GM12878 (cell line): ENCODE results near the gene ESR2. TPM values are rescaled to one million over a fixed set of nuclear protein-coding genes. Genes with fewer than 3 reads are reported as not detected.

ENCODE experiments used
- CEBPB ChIP-seq, 2 experiments: fragments of 150-350 bp in 1 of 2; IDR thresholded peaks; 2 replicates each; pipeline ENCODE4 v1.6.1; 2012 to 2014; ENCODE audit warnings: low read depth in 2 of 2, low read length in 2 of 2, borderline replicate concordance in 1 of 2, inconsistent platforms in 1 of 2
- IKZF2 ChIP-seq, 2 experiments: fragments of 450-650 bp; IDR thresholded peaks; 2 replicates each; pipeline ENCODE4 v1.6.1; 2017; ENCODE audit warnings: mild to moderate bottlenecking in 2 of 2, moderate library complexity in 2 of 2
- MXI1 ChIP-seq: fragments of 150-350 bp; IDR thresholded peaks from 2 replicates; pipeline ENCODE4 v1.6.1; 2011; ENCODE audit warnings: low read depth, mild to moderate bottlenecking, inconsistent platforms, low read length, improper control_type of control experiment
- NFYA ChIP-seq: IDR thresholded peaks from 2 replicates; pipeline ENCODE4 v1.6.1; 2011; ENCODE audit warnings: low read depth, mild to moderate bottlenecking, low read length, improper control_type of control experiment, borderline replicate concordance
- PAX5 ChIP-seq: IDR thresholded peaks from 2 replicates; pipeline ENCODE4 v1.6.1; 2011; ENCODE audit warnings: low read depth, low read length, borderline replicate concordance
- POLR2AphosphoS5 ChIP-seq: IDR thresholded peaks from 2 replicates; pipeline ENCODE4 v1.6.1; 2011; ENCODE audit warnings: mild to moderate bottlenecking, low read length, inconsistent platforms
- RBBP5 ChIP-seq: fragments of 200-600 bp; sonication (generic); conservative IDR thresholded peaks from 2 replicates; pipeline ENCODE4 v1.6.1; 2016
- SMAD1 ChIP-seq: fragments of 450-650 bp; IDR thresholded peaks from 2 replicates; pipeline ENCODE4 v1.6.1; 2018; ENCODE audit warnings: mild to moderate bottlenecking, low read depth; ENCODE audit not compliant: partially characterized antibody
- SP1 ChIP-seq: IDR thresholded peaks from one replicate; pipeline ENCODE4 v1.6.1; 2011; ENCODE audit warnings: low read depth, low read length
- TBL1XR1 ChIP-seq: IDR thresholded peaks from 2 replicates; pipeline ENCODE4 v1.6.1; 2012; ENCODE audit warnings: low read depth, low read length, improper control_type of control experiment
- TCF12 ChIP-seq: IDR thresholded peaks from 2 replicates; pipeline ENCODE4 v1.6.1; 2011; ENCODE audit warnings: low read depth, mild to moderate bottlenecking, low read length
- USF1 ChIP-seq: IDR thresholded peaks from 2 replicates; pipeline ENCODE4 v1.6.1; 2011; ENCODE audit warnings: borderline replicate concordance, low read depth, mild to moderate bottlenecking, moderate library complexity, mixed read lengths, low read length; ENCODE audit not compliant: insufficient read depth; ENCODE audit errors: extremely low read length
- ZNF687 ChIP-seq: fragments of 450-650 bp; IDR thresholded peaks from 2 replicates; pipeline ENCODE4 v1.6.1; 2017; ENCODE audit warnings: mild to moderate bottlenecking, moderate library complexity
- polyA plus RNA-seq, 11 experiments: library from polyadenylated mRNA; depleted of rRNA in 4 of 11; unstranded in 6 of 11; stranded (reverse) in 5 of 11; fragments of >200 nt; fragmentation: Nextera tagmentation in 4 of 11; fragmentation: Illumina TruSeq in 1 of 11; extraction: Ambion mirVana in 4 of 11; extraction: Trizol in 1 of 11; gene quantifications; 1 replicate in 1 of 11; 2 replicates in 10 of 11; pipeline versions ENCODE4 v1.2.1 to v1.2.3, GENCODE V29; 2011 to 2016; ENCODE audit warnings: inconsistent platforms in 2 of 11, missing spikeins in 2 of 11, low read depth in 1 of 11
- total RNA-seq, 4 experiments: library from RNA; depleted of rRNA in 3 of 4; stranded (reverse); fragments of >200 nt in 3 of 4; fragmentation: Illumina TruSeq in 1 of 4; extraction: Trizol in 1 of 4; gene quantifications; 2 replicates each; pipeline versions ENCODE4 v1.2.1 to v1.2.3, GENCODE V29; 2013 to 2021
- TF ChIP-seq, protein P1 (sequence below): IDR thresholded peaks from 2 replicates; pipeline ENCODE4 v1.6.1; 2011; ENCODE audit warnings: mild to moderate bottlenecking, low read depth, low read length, moderate library complexity; ENCODE audit not compliant: insufficient replicate concordance

The ESR2 gene
- total and polyA plus RNA-seq, 10 of the 15 experiments (the other 5 are each of a cell fraction or from before 2014, with no cell fraction given) = 0.29 to 2.6 (median 0.81) TPM

DNA sequence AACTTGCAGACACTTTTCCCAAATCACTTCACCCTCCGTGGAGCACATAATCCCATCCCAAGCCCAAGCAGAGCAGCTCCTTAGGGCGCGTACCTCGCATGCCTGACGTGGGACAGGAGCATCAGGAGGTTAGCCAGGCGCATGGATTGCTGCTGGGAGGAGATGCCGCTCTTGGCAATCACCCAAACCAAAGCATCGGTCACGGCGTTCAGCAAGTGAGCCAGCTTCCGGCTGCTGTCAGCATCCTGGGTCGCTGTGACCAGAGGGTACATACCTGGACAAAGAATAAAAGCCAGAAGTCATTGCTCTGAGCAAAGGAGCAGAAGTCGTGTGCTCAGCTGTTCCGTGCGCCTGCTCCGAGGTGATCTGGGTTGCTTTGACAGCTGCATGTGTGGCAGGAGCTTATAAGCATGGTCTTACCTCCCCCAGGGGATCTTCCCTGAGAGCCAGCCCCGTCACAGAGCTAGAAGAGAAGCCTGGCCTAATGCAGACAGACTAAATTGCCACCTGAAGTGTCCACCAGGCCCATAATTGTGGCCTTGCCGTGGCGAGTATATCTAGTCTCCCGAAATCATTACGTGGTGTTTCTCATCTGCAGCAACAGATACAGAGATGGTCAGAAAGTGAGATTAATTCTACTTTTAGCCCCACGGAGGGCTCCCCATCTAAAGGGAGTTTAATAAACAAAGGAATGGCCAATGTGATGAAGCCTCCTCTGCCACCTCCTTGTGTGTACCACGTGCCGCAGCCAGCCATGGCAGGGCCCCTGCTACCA lies 59.1 kb downstream of the ESR2 start (continued):
- TF ChIP-seq USF1 (peak; percentile 80), POLR2AphosphoS5 (peak; percentile 70; the same call in 1 of the 2 replicates), ZNF687 (peak; percentile 93; the same call in 1 of the 2 replicates), TCF12 (peak; percentile 41; the same call in 1 of the 2 replicates), PAX5 (no peak), IKZF2 (IDR thresholded peaks at IDR 0.05) (peak; percentile 53 to 63; a peak in 2 of 4 replicates), CEBPB (IDR thresholded peaks at IDR 0.05; ENCODE audit: borderline replicate concordance in 1 of 2, low read depth in 2 of 2, low read length in 2 of 2) (no peak), TBL1XR1 (peak; percentile 20; the same call in 1 of the 2 replicates), NFYA (no peak), MXI1 (0 out of 2 replicates have a peak, but pooled peaks have one; percentile 17), RBBP5 (0 out of 2 replicates have a peak, but pooled peaks have one; percentile 4), SP1 (no peak), SMAD1 (peak; percentile 82)
- TF ChIP-seq, protein P1, sequence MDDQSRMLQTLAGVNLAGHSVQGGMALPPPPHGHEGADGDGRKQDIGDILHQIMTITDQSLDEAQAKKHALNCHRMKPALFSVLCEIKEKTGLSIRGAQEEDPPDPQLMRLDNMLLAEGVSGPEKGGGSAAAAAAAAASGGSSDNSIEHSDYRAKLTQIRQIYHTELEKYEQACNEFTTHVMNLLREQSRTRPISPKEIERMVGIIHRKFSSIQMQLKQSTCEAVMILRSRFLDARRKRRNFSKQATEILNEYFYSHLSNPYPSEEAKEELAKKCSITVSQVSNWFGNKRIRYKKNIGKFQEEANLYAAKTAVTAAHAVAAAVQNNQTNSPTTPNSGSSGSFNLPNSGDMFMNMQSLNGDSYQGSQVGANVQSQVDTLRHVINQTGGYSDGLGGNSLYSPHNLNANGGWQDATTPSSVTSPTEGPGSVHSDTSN = peak; percentile 64
- TF ChIP-seq, all 136 proteins: peak for 19
